GM13976 (cell line): ENCODE measurements around the gene UQCR11.
A peak's percentile ranks its signal among the peaks of the same experiment; 100 is the strongest.

Experiments used
- DNase-seq: peaks from one replicate; pipeline ENCODE4 v3.0.0; 2012; ENCODE audit warnings: low spot score
- in situ Hi-C: fragments of 300-500 bp; cut with MboI; formaldehyde crosslinking; loops from one replicate; pipeline ENCODE4 v1.12.0; 2022; ENCODE audit warnings: low sequenced_read_pairs, mixed read lengths, inconsistent platforms; ENCODE audit not compliant: unreplicated experiment
- TF ChIP-seq, protein P1 (sequence below): IDR thresholded peaks from 2 replicates; pipeline ENCODE4 v1.5.1; 2012; ENCODE audit warnings: borderline replicate concordance, mild to moderate bottlenecking; ENCODE audit not compliant: insufficient read depth; ENCODE audit errors: extremely low read depth, missing control alignments, control extremely low read depth

The UQCR11 gene

DNA sequence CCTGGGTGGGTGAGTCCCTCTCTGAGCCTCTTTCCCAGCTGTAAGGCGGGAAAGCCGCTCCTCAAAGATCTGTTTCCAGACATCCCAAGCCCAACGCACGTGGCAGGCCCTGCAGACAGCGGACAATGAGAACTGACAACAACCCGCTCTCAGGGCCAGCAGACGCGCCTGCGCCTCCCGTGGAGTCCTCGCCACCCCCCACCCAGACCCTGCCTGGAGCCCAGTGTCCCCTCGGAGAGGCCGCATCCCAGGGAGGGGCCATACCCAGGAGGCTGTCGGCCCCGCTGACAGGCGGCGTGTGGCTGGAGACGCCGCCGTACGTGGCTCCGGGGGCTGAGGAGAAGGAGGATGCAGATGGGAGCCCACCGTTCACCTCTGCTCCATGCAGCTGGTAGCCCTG is 16.3 kb upstream of the UQCR11 start:
- in situ Hi-C loops = no loop called here
- DNase-seq = no peak
- TF ChIP-seq, protein P1, sequence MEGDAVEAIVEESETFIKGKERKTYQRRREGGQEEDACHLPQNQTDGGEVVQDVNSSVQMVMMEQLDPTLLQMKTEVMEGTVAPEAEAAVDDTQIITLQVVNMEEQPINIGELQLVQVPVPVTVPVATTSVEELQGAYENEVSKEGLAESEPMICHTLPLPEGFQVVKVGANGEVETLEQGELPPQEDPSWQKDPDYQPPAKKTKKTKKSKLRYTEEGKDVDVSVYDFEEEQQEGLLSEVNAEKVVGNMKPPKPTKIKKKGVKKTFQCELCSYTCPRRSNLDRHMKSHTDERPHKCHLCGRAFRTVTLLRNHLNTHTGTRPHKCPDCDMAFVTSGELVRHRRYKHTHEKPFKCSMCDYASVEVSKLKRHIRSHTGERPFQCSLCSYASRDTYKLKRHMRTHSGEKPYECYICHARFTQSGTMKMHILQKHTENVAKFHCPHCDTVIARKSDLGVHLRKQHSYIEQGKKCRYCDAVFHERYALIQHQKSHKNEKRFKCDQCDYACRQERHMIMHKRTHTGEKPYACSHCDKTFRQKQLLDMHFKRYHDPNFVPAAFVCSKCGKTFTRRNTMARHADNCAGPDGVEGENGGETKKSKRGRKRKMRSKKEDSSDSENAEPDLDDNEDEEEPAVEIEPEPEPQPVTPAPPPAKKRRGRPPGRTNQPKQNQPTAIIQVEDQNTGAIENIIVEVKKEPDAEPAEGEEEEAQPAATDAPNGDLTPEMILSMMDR = no peak

DNA sequence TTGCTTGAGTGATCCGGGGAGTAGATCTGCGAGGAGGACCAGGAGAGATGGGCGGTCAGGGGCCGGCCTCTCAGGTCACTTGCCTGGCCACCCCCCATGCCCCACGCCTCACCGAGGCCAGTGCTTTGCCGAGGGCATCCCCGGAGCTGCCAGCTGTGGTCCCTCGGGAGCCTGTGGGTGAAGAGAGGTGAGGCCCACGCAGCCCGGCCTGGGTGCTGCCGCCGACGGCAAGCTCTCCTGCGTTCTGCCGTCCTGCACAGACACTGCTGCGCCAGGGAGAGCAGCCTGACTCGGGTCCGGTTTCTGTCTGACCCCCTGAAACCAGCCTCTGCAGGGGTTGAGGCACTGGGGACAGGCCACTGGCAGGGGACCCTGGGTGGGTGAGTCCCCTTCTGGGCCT is 15.8 kb upstream of the UQCR11 start:
- in situ Hi-C loops = no loop called here
- TF ChIP-seq, protein P1 = no peak

DNA sequence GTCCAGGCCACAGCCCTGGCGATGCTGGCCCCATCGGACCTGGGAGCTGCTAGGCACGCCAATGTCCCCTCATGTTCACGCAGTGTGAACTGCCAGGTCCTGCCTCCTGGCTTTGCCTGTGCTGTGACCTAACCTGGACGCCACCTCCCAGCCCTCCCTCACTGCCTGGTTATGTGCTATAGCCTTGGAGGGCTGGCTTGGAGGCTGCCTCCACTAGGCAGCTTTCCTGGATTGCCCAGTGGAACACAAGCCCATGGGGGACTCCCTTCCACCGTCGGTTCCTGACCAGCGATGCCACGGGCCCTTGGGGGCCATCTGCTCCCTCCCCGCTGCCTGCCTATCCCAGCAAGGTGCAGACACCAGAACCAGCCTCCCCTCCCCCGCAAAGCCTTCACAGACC is 15.2 kb upstream of the UQCR11 start:
- TF ChIP-seq, protein P1 = no peak
- in situ Hi-C loops = no loop called here
- no peak for DNase-seq

More for the DNA sequence above, 15.8 kb upstream of the UQCR11 start:
- no peak for DNase-seq

DNA sequence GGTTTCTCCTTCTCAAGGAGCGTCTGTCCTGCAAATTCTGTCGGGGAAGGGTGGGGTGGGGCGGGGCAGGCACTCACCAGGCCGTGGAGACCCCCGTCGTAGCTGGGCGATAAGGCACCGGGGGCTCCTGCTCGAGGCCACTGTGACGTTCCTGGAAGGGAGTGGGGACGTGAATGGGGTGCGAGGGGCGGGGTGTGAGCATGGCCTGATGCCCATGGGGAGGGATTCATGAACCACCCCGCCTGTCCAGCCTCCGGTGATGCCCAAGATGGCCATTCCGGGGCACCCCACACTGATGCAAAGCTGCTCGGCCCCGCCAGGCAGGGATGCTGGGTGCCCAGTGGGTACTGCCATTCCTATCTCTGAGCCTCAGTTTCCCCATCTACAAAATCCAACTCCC is 14.4 kb upstream of the UQCR11 start:
- TF ChIP-seq, protein P1 = no peak
- no peak for DNase-seq
- in situ Hi-C loops = no loop called here

DNA sequence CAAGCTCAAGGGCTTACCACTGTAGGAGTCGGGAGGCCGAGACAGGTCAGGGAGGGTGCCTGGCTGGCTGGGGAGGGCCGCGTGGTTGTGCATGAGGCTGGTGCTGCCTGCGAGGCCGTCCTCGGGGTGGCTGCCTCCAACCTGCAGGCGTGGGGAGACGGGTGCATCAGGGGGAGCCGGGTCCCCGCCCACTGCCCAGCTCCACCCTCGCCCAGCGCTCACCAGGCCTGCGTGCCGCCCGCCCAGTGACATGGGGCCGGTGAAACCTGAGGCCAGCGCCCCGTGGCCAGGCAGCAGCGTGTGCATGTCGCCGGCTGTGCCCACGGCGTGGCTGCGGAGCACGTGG is 13.8 kb upstream of the UQCR11 start:
- no peak for DNase-seq
- TF ChIP-seq, protein P1 = no peak
- in situ Hi-C loops = no loop called here

DNA sequence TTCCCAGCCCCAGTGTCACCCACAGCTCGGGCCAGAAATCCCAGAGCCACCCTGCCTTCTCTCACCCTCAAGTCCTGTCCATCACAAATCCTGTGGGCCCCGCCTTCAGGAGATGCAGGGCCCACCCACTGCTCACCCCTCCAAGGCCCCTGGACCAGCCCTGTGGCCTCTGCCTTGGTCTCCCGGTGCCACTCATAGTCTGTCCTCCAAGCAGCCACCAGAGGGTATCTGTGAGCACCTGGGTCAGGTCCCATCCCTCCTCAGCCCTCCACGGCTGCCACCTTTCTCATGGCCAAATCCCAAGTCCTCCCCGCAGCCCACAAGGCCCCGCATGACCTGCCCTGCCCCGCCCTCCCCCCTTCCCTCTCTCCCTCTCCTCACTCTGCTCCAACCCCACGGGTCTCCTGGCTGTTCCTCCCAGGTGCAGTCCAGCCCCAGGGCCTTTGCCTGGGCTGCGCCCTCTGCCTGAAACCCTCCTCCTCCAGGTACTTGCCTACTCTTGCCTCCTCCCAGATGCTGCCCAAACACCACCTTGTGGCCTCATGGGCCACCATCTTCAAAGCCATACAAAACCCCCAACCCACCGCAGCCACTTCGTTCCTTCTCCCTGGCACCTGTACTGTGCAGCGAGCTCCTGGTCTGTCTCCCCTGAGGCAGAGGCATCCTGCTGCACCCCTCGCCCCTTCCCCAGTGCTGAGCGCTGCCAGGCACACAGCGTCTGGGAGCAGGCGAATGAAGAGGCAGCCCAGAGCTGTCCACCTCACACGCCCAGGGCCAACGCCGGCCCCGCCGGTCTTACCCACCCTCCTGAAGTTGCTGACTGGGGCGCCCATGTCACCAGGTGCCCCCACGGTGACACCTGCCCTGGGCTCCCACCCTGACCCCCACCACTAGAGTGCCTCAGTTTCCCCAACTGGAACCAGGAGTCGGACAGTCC is 13.2 kb upstream of the UQCR11 start:
- peak; percentile 82 for DNase-seq
- in situ Hi-C loops = no loop called here
- TF ChIP-seq, protein P1 = peak; percentile 31
